OCI-LY1 (cell line): Measurements from ENCODE around the gene ATP2B2.

Source experiments
- H2AFZ ChIP-seq: fragments of 200-600 bp; sonication (generic), shearing (Covaris generic); 2 replicates; pipeline ENCODE4 v1.6.0; 2014; ENCODE audit warnings: antibody characterized with exemption, mild to moderate bottlenecking, low read length
- H3F3A ChIP-seq: fragments of 200-600 bp; sonication (generic), shearing (Covaris generic); 2 replicates; pipeline ENCODE4 v1.6.0; 2014; ENCODE audit warnings: mild to moderate bottlenecking, antibody characterized with exemption, low read length, moderate library complexity; ENCODE audit not compliant: insufficient read depth
- H3K27ac ChIP-seq: fragments of 200-600 bp; sonication (generic); 2 replicates; pipeline ENCODE4 v1.5.1; 2014; ENCODE audit warnings: low read length, mixed run types, mild to moderate bottlenecking, low read depth; ENCODE audit not compliant: poor library complexity, severe bottlenecking
- H3K27me3 ChIP-seq: fragments of 200-600 bp; sonication (generic); 2 replicates; pipeline ENCODE4 v1.6.0; 2014; ENCODE audit warnings: antibody characterized with exemption, mild to moderate bottlenecking, low read length, moderate library complexity; ENCODE audit not compliant: insufficient read depth
- H3K36me3 ChIP-seq: fragments of 200-600 bp; sonication (generic); 2 replicates; pipeline ENCODE4 v1.6.1; 2014; ENCODE audit warnings: mild to moderate bottlenecking, antibody characterized with exemption, low read length, moderate library complexity, mixed read lengths; ENCODE audit not compliant: insufficient read depth
- H3K4me1 ChIP-seq: fragments of 200-600 bp; sonication (generic); 2 replicates; pipeline ENCODE4 v1.5.1; 2014; ENCODE audit warnings: mild to moderate bottlenecking, low read length, moderate library complexity; ENCODE audit not compliant: insufficient read depth, severe bottlenecking
- H3K4me2 ChIP-seq: fragments of 200-600 bp; sonication (generic), shearing (Covaris generic); 2 replicates; pipeline ENCODE4 v1.6.1; 2014; ENCODE audit warnings: low read length
- H3K4me3 ChIP-seq: fragments of 200-600 bp; sonication (generic); 2 replicates; pipeline ENCODE4 v1.5.1; 2014; ENCODE audit warnings: low read length, low read depth, mild to moderate bottlenecking, mixed read lengths; ENCODE audit not compliant: poor library complexity, severe bottlenecking
- H3K79me2 ChIP-seq: fragments of 200-600 bp; shearing (Covaris generic); 2 replicates; pipeline ENCODE4 v1.6.1; 2016; ENCODE audit warnings: mixed run types, low read length, mixed read lengths; ENCODE audit not compliant: insufficient read depth
- H3K9ac ChIP-seq: fragments of 200-600 bp; sonication (generic), shearing (Covaris generic); 2 replicates; pipeline ENCODE4 v1.6.1; 2014; ENCODE audit warnings: mild to moderate bottlenecking, low read length, mixed read lengths
- H3K9me2 ChIP-seq: fragments of 200-600 bp; sonication (generic), shearing (Covaris generic); 2 replicates; pipeline ENCODE4 v1.6.1; 2014; ENCODE audit warnings: low read depth, mild to moderate bottlenecking, low read length, mixed read lengths
- H3K9me3 ChIP-seq: fragments of 200-600 bp; shearing (Covaris generic); 2 replicates; pipeline ENCODE4 v1.6.1; 2014; ENCODE audit warnings: low read length, mixed read lengths
- H4K20me1 ChIP-seq: fragments of 200-600 bp; sonication (generic), shearing (Covaris generic); 2 replicates; pipeline ENCODE4 v1.6.0; 2016; ENCODE audit warnings: mild to moderate bottlenecking, low read length; ENCODE audit not compliant: insufficient read depth
- CTCF ChIP-seq: fragments of 200-600 bp; sonication (generic), shearing (Covaris generic); IDR thresholded peaks from 2 replicates; pipeline ENCODE4 v1.5.1; 2017; ENCODE audit warnings: mild to moderate bottlenecking, antibody characterized with exemption, low read length, moderate library complexity, mixed read lengths
- EZH2 ChIP-seq: fragments of 200-600 bp; sonication (generic), shearing (Covaris generic); IDR thresholded peaks from 2 replicates; pipeline ENCODE4 v1.8.0; 2017; ENCODE audit warnings: borderline replicate concordance, mixed run types, mild to moderate bottlenecking, antibody characterized with exemption, low read length, moderate library complexity, mixed read lengths

Gene ATP2B2

GRCh38 chr3:10467204-10467603 is 38.2 kb downstream of the ATP2B2 start:
- Histone ChIP-seq H3K9me2 (no peaks in the 10 kb centered on the region), H3K9ac (no peak overlapping the region), H4K20me1 (no peaks in the 10 kb centered on the region), H3F3A (no peaks in the 10 kb centered on the region), H3K27ac (no peak overlapping the region), H3K4me3 (no peak overlapping the region), H3K9me3 (no peaks in the 10 kb centered on the region), H3K36me3 (no peaks in the 10 kb centered on the region), H3K79me2 (no peaks in the 10 kb centered on the region), H3K27me3 (no peaks in the 10 kb centered on the region), H3K4me1 (no peaks in the 10 kb centered on the region), H2AFZ (no peak overlapping the region), H3K4me2 (no peak overlapping the region)
- no peak for TF ChIP-seq EZH2
- no peak for TF ChIP-seq CTCF

- TF ChIP-seq EZH2 (no peak), CTCF (no peak)
- H3K9me3 ChIP-seq = no peaks in the 10 kb centered on the region
Observed at GRCh38 chr3:10466186-10466585, 39.2 kb downstream of the ATP2B2 start.

GRCh38 chr3:10465161-10465560 is 40.2 kb downstream of the ATP2B2 start:
- no peak overlapping the region for H3K27ac ChIP-seq
- no peaks in the 10 kb centered on the region for H3K9me3 ChIP-seq
- no peaks in the 10 kb centered on the region for H3K4me1 ChIP-seq
- no peaks in the 10 kb centered on the region for H3K27me3 ChIP-seq
- H3K4me3 ChIP-seq = no peak overlapping the region
- H2AFZ ChIP-seq = no peak overlapping the region
- H3K79me2 ChIP-seq = no peaks in the 10 kb centered on the region
- TF ChIP-seq CTCF (no peak), EZH2 (no peak)
- H3K36me3 ChIP-seq = no peaks in the 10 kb centered on the region
- H3K9me2 ChIP-seq = no peaks in the 10 kb centered on the region
- H3K9ac ChIP-seq = no peak overlapping the region
- no peaks in the 10 kb centered on the region for H3F3A ChIP-seq
- no peak overlapping the region for H3K4me2 ChIP-seq
- no peaks in the 10 kb centered on the region for H4K20me1 ChIP-seq

More at GRCh38 chr3:10466186-10466585, 39.2 kb downstream of the ATP2B2 start:
- H3K27ac ChIP-seq = no peak overlapping the region
- H3K9me2 ChIP-seq = no peaks in the 10 kb centered on the region
- no peaks in the 10 kb centered on the region for H3K4me1 ChIP-seq
- no peaks in the 10 kb centered on the region for H3K27me3 ChIP-seq
- H4K20me1 ChIP-seq = no peaks in the 10 kb centered on the region
- no peaks in the 10 kb centered on the region for H3K79me2 ChIP-seq
- H2AFZ ChIP-seq = no peak overlapping the region
- no peaks in the 10 kb centered on the region for H3F3A ChIP-seq
- no peak overlapping the region for H3K4me2 ChIP-seq
- H3K4me3 ChIP-seq = no peak overlapping the region
- H3K36me3 ChIP-seq = no peaks in the 10 kb centered on the region
- H3K9ac ChIP-seq = no peak overlapping the region
